Subcutaneous adipose tissue (tissue), 4 donors: ENCODE measurements around the gene TRIO. TPM values are rescaled to one million over a fixed set of nuclear protein-coding genes. Genes with fewer than 3 reads are reported as not detected.

ENCODE experiments used
- CTCF ChIP-seq: fragments of 450-650 bp; IDR thresholded peaks from one replicate; pipeline ENCODE4 v1.5.1; 2016; ENCODE audit warnings: low read depth, mild to moderate bottlenecking, control low read depth, antibody characterized with exemption, moderate library complexity
- total RNA-seq, 4 donors: library from RNA; depleted of rRNA; stranded (reverse); fragments of >200 nt; gene quantifications; one replicate each; pipeline ENCODE4 v1.1.0, GENCODE V29; 2016

The TRIO gene
- total RNA-seq, 4 donors from 2014 or later, result 193 to 238 (median 212) TPM

DNA sequence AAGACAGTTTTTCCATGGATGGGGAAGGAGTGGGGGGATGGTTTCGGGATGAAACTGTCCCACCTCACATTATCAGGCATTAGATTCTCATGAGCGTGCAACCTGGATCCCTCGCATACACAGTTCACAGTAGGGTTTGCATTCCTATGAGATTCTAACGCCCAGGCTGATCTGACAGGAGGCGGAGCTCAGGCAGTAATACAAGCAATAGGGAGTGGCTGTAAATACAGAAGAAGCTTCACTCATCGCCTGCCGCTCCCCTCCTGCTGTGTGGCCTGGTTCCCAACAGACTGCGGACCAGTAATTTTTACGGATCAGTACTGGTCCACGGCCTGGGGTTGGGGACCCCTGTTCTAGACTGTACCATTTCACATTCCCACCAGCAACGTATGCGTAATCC is 370.1 kb downstream of the TRIO start:
- no peak for TF ChIP-seq CTCF

DNA sequence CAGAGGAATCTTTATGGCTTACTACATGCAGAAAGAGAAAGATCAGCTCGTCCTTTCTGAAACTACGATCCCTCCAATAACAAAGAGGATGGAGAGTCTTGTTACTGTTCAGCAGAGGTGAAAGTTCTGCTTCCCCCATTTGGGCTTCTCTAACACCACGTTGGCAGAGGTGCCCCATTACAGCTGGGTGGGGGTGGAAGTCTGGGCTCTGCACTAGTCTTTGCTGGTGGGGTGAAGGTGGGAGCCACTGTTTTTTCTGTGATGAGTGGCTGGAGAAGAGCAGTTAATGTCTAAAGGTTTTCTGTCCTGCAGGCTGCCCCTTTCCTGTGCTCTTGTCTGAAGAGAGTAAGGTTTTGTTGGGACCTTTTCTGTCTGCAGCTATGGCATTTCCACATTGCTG is 373.8 kb downstream of the TRIO start:
- no peak for TF ChIP-seq CTCF

- TF ChIP-seq CTCF, result no peak
These were observed 375.5 kb downstream of the TRIO start for GRCh38 chr5:14518638-14519037.

DNA sequence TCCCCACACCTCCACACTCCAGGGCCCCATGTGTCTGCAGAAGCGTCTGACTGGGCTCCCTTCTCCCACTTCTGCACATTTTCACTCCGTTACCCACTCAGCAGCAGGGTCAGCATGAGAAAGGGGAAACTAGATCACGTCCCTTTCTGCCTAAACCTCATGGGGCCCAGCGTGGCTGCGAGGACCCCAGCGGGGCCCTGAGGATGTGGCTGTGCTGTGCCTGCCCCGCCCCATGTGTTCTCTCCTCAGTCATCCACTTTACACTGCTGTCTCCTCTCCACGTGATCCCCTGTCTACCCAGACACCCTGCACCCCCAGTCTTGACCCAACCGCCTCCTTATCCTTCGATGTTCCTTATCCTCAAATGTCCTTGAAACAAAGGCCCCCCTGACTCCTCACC is 378.6 kb downstream of the TRIO start:
- TF ChIP-seq CTCF, result no peak

DNA sequence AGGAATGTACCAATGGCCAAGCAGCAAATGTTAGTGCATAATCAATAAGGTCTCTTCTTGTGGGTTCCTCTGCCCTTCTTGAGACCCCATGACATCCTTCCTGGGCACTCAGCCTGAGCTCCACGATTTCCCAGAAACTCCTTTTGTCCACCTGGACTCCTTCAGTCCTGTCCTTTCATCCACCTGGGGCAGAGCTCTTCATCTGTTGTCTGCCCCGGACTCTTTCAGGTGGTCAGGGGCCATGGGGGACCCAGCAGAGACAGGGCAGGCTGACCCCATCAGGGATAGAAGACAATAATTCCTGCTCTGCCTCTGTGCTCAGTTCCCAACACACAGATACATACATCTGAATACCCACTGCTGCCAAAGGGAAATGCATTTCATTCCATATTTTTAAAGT is 379.6 kb downstream of the TRIO start:
- no peak for TF ChIP-seq CTCF

GRCh38 chr5:14523243-14524034 is 380.3 kb downstream of the TRIO start:
- no peak for TF ChIP-seq CTCF

GRCh38 chr5:14525397-14525796 is 382.3 kb downstream of the TRIO start:
- TF ChIP-seq CTCF, result no peak
